DOHH2 (cell line): Measurements from ENCODE around the gene SRSF1.

Experiments
- CTCF ChIP-seq: fragments of 200-600 bp; sonication (generic); IDR thresholded peaks from one replicate; pipeline ENCODE4 v1.5.1; 2014; ENCODE audit warnings: antibody characterized with exemption, mild to moderate bottlenecking, low read depth, low read length; ENCODE audit not compliant: poor library complexity, severe bottlenecking
- EZH2phosphoT487 ChIP-seq: fragments of 200-600 bp; sonication (generic); IDR thresholded peaks from 2 replicates; pipeline ENCODE4 v1.6.1; 2017; ENCODE audit warnings: borderline replicate concordance, mild to moderate bottlenecking, antibody characterized with exemption, low read length, moderate library complexity, mixed read lengths

GRCh38 chr17:57956291-57957119 lies 50.5 kb downstream of the SRSF1 start:
- no peak for TF ChIP-seq CTCF
- TF ChIP-seq EZH2phosphoT487 = no peak
